Glomerular visceral epithelial cell (primary cell): Measurements from ENCODE around the gene RASIP1.
A peak's percentile ranks its signal among the peaks of the same experiment; 100 is the strongest.
"Not testable (repeated sequence)": the region's sequence is repeated elsewhere in the genome, so short reads cannot be mapped to it uniquely, and the experiment has no call there.

Experiments used
- DNase-seq: peaks from one replicate; pipeline ENCODE4 v3.0.0-alpha.2; 2016; ENCODE audit errors: extremely low spot score

The RASIP1 gene

DNA sequence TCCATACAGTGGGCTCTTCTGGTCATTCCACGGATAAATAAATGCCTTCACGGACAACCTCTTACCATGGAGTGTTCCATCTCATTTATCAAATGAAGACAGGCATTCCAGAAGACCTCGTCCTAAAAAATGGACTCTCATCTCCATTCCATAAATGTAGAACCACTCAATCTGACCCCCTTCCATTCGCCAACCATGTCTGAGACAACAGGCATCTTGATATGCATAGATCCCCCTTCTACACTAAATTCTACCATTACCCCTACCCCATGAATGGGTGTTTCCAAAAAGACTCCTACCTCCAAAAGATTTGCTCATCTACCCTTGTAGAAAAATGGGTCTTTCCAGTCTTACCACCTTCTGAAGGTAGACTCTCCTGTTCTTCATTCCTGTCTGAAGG, 9.0 kb downstream of the RASIP1 start:
- no peak for DNase-seq

GRCh38 chr19:48728911-48729664, 11.3 kb downstream of the RASIP1 start:
- no peak for DNase-seq

DNA sequence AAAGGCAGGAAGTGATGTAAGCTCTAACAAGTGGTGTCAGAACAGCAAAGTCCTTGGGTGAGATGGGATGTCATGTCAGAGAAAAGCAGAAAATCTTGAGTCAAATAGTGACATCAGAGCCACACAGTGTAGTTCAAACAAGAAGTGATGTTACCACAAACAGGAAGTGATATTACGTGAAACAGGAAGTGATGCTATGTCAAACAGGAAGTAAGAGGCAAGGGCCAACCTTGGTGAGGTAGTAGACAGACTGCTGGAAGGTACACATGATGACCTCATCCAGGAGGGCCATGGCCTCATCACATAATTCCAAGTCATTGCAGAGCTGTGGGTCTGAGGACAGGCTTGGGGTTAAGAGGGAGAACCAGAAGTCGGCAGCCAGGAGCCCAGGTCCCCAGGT, 13.9 kb downstream of the RASIP1 start:
- DNase-seq, result no peak

DNA sequence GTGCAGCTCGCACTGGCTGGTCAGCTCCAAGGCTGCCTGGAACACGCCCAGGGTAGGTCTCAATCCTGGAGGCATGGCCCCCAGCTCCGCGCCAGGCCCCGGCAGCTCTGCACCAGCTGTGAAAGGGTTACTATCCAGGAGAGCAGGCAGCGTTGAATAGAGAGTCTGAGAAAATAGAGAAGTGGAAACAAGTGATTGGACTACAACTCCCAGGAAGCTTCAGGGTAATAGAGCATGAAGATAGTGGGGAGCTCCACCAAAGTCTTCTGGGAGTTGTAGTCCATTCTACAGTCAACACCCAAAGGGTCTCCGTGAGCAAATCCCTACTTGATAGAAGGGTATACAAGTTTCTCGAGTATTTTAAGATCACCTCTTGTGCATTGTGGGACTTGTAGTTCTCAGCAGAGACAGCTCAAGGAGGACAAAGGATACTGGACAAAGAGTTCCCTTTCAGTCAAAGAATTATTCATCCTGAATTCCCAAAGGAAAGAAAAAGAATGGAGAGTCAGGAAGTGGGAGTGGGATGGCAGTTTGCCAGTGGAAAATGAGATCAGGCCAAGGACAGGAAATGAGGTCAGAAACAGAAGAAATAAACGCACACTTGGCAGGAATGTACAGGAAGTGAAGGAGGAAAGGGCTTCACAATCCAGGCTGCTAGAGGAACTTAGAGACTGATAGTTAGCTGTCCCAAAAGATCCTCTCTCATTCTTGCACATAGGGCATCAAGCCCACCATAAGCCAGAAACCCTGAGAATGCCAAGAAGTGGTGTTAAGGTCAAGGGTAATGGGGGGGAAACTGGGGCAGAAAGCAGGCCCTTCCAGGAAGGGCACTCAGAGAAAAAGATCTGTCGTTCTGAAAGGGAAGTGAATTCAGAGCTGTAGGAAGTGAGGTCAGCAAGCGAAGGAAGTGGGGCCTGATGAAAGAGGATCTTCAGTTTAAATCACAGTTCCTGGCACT, 15.3 kb downstream of the RASIP1 start:
- peak; percentile 76 for DNase-seq

GRCh38 chr19:48722196-48722708, 18.2 kb downstream of the RASIP1 start:
- no peak for DNase-seq

GRCh38 chr19:48720613-48721296, 19.7 kb downstream of the RASIP1 start:
- peak; percentile 98 for DNase-seq

- DNase-seq, result no peak
Measured at GRCh38 chr19:48720251-48720612, 20.2 kb downstream of the RASIP1 start.

DNA sequence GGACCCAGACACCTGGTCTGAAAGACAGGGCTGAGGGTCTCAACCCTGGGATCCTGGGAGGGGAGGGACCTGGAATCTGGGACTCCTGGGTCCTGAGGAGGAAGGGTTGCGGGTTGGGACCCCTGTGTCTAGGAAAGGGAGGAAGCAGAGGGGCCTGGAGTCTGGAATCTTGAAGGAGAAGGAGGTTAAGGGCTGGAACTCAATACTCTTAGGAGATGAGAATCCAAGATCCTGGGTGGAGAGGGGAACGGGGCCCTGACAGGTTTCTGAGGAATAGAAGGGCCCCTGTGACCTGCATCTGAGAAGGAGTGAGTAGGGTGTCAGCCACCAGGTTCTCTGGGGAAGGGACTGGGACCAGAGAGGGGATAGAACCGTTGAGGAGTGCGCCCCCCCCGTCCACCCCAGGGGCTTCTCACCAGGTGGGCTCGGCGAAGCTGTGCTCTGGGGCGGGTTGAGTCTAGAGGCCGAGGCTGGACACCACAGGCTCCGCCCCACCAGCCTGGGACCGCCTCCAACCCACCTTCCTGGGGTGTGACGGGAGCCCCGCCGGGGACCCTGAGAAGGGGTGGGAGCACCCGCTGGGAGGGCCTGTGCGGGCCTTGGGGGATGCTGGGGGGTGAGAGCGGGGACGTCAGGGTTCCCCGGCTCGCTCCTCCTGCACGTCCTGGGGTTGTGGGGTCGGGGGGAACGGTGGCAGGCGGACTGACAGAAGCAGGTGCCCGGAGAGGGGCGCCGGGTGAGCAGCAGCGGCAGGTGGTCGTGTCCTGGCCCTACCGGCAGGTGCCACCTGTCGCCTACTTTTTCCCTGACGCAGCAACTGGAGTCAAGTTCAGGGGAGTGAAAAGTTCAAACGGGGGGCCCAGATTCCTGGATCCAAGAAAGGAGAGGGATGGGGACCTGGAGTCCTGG, 20.9 kb downstream of the RASIP1 start, which contains the start of gene MAMSTR:
Gene MAMSTR, minus strand, starts transcription at position 463 of the 909 bp plus-strand sequence. CDS start 694 bp downstream, outside the sequence.
- no peak for DNase-seq

GRCh38 chr19:48718711-48719231, 21.6 kb downstream of the RASIP1 start:
- no peak for DNase-seq

GRCh38 chr19:48718106-48718505, 22.3 kb downstream of the RASIP1 start:
- DNase-seq, result not testable (repeated sequence)

- DNase-seq, result no peak
Measured at GRCh38 chr19:48716562-48717291, 23.7 kb downstream of the RASIP1 start.

- DNase-seq, result no peak
Measured at GRCh38 chr19:48715681-48716171, 24.7 kb downstream of the RASIP1 start.

DNA sequence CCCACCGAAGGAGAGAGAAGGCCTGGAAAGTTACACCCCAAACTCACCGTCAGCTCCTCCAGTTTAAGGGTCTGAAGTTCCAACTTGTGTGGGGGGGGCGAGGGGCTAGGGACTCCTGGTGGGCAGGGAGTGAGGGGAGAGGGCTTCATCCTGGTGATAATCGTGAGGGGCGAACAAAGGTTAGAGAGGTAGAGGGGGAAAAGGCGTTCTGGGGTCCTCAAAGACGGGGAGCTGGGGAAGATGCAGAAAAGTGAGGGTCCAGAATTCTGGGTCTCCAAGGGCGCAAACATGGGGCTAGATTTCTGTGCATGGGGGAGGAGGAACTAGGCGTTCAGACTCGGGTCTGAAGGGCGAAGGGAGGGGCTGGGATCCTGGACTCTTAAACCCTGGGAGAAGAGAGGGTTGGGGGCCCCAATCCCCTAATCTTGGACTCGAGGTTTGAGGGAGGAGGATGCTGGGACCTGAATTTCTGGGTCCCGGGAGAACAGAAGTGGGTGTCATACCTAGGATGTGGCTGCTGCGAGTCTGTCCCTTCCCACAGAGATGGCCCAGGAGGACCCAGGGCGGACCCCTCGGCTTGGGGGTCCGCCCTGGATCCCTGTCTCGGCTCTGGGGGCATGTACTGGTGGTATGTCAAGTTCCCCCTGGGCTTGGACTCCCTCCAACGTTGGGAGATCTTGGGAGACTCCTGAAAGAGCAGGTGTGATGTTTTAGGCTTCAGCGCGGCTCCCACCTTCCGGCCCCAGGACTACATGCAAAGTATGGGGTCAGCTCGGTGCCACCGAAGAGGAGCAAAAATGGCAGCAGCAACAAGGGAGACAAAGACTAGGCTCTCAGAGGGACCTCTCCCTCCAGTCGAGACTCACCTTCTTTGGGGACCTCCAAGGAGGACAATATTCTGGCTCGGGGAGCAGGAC, 25.4 kb downstream of the RASIP1 start:
- DNase-seq, result no peak

GRCh38 chr19:48713864-48714755, 26.3 kb downstream of the RASIP1 start:
- DNase-seq, result peak; percentile 100

- peak; percentile 36 for DNase-seq
Measured at GRCh38 chr19:48713041-48713863, 27.2 kb downstream of the RASIP1 start.

DNA sequence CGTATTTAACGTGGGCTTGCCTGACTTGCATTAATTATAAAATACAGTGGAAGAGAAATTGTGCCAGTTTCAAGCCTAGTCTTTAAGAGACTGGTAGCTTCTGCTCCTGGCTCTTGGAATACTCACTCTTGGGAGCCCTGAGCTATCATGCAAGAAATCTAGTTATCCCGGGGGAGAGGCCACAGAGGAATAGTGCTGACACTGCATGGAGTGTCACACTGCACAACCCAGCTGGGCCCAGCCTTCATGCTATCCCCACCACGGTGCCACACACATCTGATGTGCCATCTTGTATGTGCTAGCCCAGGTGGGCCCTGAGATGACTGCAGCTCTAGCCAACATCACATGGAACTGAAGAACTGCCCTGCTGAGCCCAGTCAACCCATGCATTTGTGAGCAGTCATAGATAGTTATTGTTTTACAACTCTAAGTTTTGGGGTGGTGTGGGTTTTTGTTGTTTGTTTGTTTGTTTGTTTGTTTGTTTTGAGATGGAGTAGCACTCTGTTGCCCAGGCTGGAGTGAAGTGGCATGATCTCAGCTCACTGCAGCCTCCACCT, 29.2 kb downstream of the RASIP1 start:
- no peak for DNase-seq
